ENCODE data around the gene GADD45A.

GRCh38 chr1:67655581-67655980 is 29.4 kb upstream of the GADD45A start:
- TF ChIP-seq CTCF (IDR thresholded peaks at IDR 0.05) (no peak), POLR2A (IDR thresholded peaks at IDR 0.05) (no peak)

Measured in right lobe of liver (tissue), 4 donors.